GM21515 (cell line): Measurements from ENCODE around the gene ID1.
"Not testable (repeated sequence)": the region's sequence is repeated elsewhere in the genome, so short reads cannot be mapped to it uniquely, and the experiment has no call there.

Source experiments
- ATAC-seq: cut with Tn5 transposase; IDR thresholded peaks from one replicate; pipeline ENCODE4 v1.9.1; 2021; ENCODE audit not compliant: unreplicated experiment

The ID1 gene

GRCh38 chr20:31633339-31633914, 28.3 kb downstream of the ID1 start:
- no peak for ATAC-seq

DNA sequence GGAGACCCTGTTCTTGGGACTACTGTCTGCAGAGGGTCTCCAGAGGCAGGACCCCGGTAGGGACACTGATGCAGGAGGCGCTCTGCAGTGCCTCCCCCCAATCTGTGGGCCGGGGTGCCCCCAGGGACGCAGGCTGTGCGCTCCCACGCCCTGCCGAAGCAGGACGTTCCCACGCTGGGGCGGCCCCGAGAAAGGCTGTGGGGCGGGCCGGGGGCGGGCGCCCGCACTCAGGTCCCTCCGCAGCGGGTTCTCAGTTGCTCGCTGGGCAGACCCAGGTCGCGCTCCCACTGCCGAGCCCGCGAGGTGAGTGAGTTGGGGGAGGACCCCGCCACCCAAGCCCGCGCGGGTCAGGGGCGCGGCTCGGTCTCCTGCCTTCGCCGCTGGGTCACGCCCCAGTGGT, 32.6 kb downstream of the ID1 start, which contains the start of gene COX4I2:
COX4I2 (plus strand) TSS at position 253 of the 400 bp plus-strand sequence. CDS start 1,106 bp downstream, outside the sequence.
- ATAC-seq: no peak

- ATAC-seq: no peak
Observed at GRCh38 chr20:31638317-31638716, 33.2 kb downstream of the ID1 start.

GRCh38 chr20:31638816-31639215, 33.7 kb downstream of the ID1 start:
- ATAC-seq: no peak

DNA sequence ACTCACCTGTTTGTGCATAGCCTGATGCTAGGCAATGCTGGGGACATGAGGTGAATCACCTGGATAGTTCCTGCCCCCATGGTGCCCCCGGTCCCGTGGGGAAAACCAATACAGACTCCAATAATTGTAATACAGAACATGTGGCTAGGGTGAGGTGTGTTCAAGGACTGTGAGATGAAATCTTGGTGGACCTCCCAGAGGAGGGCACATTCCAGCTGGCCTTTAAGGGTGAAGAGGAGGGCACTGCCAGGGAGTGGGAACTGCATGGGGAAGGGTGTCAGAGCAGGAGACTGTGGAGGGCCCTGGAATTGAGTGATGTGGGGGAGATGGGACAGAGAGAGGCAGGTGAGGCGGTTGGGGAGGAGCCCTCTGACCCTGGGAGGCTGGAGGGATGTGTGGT, 35.2 kb downstream of the ID1 start:
- ATAC-seq: no peak

DNA sequence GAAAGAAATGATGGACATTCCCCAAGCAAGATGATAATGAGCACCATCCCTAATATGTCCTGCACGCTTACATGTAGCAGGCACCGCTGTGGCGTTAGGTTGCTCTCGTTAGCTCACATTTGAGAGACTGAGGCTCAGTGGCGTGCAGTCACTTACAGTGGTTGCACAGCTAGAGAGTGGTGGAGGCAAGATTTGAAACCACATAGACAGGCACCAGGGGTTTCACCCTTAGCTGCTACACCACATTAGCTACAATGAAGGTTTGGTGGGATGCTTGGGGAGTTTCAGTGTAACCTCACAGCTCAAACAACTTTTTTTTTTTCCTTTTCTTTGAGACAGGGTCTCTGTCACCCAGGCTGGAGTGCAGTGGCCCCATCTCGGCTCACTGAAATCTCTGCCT, 36.3 kb downstream of the ID1 start:
- no peak for ATAC-seq

- no peak for ATAC-seq
Observed at GRCh38 chr20:31642837-31643236, 37.7 kb downstream of the ID1 start.

GRCh38 chr20:31643522-31643921, 38.4 kb downstream of the ID1 start:
- ATAC-seq: no peak

DNA sequence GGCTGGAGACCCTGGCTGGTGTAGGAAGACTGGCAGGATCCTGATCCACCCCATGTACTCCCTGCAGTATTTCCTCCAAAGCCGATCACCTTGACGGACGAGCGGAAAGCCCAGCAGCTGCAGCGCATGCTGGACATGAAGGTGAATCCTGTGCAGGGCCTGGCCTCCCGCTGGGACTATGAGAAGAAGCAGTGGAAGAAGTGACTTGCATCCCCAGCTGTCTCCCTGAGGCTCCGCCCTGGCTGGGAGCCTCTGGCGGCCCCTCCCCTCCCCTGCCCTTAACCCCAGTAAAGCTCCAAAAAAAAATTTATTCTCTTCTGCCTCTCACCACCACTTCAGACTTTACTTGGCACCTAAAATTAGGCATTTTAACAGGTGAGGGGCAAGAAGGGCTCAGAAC, 39.6 kb downstream of the ID1 start:
- no peak for ATAC-seq

DNA sequence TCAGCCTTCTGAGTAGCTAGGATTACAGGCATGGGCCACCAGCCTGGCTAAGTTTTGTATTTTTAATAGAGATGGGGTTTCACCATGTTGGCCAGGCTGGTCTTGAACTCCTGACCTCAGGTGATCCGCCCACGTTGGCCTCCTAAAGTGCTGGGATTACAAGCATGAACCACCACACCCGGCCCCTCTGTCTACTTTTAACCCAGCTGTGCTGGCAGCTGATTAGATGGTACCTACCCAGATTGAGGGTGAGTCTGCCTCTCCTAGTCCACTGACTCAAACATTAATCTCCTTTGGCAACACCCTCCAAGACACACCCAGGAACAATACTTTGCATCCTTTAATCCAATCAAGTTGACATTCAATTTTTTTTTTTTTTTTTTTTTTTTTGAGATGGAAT, 43.0 kb downstream of the ID1 start:
- not testable (repeated sequence) for ATAC-seq

GRCh38 chr20:31652917-31653396, 47.9 kb downstream of the ID1 start:
- no peak for ATAC-seq

GRCh38 chr20:31653561-31653960, 48.5 kb downstream of the ID1 start:
- ATAC-seq: no peak

DNA sequence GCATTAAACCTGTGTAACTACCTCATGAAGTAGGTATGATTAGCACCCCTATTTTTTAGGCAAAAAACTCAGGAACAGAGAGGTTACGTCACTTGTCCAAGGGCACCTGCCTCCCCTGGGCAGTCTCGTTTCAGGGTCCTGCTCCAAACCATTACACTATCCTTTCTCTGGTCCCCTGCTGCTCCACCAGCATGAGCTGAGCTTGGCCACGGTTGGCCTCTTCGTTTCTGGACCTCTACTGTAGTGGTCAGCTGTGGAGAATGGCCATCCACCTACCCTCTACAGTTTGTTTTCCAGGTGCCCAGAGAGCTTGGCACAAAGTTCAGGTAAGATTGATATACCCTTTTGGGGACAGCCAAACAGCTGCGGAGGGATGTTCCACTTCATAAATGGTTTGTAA, 49.4 kb downstream of the ID1 start:
- ATAC-seq: no peak
